ENCODE measurements around the gene CNTN5. TPM values are rescaled to one million over a fixed set of nuclear protein-coding genes. Genes with fewer than 3 reads are reported as not detected.

CNTN5 gene
- total RNA-seq, 4 donors from 2014 or later: not detected

GRCh38 chr11:99645934-99646333, 625.2 kb downstream of the CNTN5 start:
- 63 to 82% methylated on average over 2 of the region's 2 CpGs for WGBS, 2 donors
- DNase-seq (ENCODE audit: low spot score in 2 of 2): no peak
- intact Hi-C loops (cut with DNase I; ENCODE audit: low total_unique reads): no loop called here
- H3K4me3 ChIP-seq (ENCODE audit: low read depth, poor library complexity, severe bottlenecking): no peak overlapping the region
- TF ChIP-seq, protein P1, sequence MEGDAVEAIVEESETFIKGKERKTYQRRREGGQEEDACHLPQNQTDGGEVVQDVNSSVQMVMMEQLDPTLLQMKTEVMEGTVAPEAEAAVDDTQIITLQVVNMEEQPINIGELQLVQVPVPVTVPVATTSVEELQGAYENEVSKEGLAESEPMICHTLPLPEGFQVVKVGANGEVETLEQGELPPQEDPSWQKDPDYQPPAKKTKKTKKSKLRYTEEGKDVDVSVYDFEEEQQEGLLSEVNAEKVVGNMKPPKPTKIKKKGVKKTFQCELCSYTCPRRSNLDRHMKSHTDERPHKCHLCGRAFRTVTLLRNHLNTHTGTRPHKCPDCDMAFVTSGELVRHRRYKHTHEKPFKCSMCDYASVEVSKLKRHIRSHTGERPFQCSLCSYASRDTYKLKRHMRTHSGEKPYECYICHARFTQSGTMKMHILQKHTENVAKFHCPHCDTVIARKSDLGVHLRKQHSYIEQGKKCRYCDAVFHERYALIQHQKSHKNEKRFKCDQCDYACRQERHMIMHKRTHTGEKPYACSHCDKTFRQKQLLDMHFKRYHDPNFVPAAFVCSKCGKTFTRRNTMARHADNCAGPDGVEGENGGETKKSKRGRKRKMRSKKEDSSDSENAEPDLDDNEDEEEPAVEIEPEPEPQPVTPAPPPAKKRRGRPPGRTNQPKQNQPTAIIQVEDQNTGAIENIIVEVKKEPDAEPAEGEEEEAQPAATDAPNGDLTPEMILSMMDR (IDR thresholded peaks at IDR 0.05): no peak
- no peak for TF ChIP-seq POLR2A (IDR thresholded peaks at IDR 0.05)

DNA sequence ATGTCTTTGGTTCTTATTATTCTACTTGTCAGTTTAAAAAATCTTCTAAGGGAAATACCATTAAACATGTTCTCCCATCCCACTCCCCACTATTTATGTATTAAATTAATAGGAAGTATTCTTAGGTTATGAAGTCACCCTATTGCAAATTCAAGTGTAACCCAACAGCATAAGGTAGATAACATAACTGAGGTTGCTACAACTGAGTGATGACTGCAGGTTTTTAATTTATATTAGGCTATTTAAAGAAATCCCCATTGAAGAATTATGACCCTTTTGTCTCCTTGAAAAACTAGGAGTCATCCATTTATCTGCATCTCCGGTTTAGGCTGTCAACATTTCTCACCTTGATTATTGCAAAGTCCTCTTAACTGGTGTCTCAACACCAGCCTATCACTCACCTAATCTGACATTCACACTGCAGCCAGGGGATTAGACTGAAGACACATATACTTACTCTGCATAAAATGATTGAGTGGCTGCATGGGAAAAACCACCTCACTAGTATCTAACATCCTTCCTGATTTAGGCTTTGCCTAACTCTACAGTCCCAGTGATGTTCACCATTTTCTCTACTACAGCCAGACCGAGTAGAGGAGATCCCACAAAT, 649.4 kb downstream of the CNTN5 start:
- no peak for TF ChIP-seq POLR2A (IDR thresholded peaks at IDR 0.05)
- TF ChIP-seq, protein P1 (IDR thresholded peaks at IDR 0.05): no peak
- intact Hi-C loops (cut with DNase I; ENCODE audit: low total_unique reads): no loop called here
- no peak for DNase-seq (ENCODE audit: low spot score in 2 of 2)
- H3K4me3 ChIP-seq (ENCODE audit: low read depth, poor library complexity, severe bottlenecking): no peak overlapping the region
- 66 to 70% methylated on average over 2 of the region's 2 CpGs for WGBS, 2 donors

GRCh38 chr11:99671808-99672409, 651.2 kb downstream of the CNTN5 start:
- 67 to 72% methylated on average over 8 of the region's 8 CpGs for WGBS, 2 donors
- intact Hi-C loops (cut with DNase I; ENCODE audit: low total_unique reads): no loop called here
- no peak for TF ChIP-seq POLR2A (IDR thresholded peaks at IDR 0.05)
- TF ChIP-seq, protein P1 (IDR thresholded peaks at IDR 0.05): no peak
- no peak for DNase-seq (ENCODE audit: low spot score in 2 of 2)
- no peak overlapping the region for H3K4me3 ChIP-seq (ENCODE audit: low read depth, poor library complexity, severe bottlenecking)

GRCh38 chr11:99676292-99676691, 655.5 kb downstream of the CNTN5 start:
- intact Hi-C loops (cut with DNase I; ENCODE audit: low total_unique reads): no loop called here
- TF ChIP-seq, protein P1 (IDR thresholded peaks at IDR 0.05): no peak
- no peak for TF ChIP-seq POLR2A (IDR thresholded peaks at IDR 0.05)
- no peak overlapping the region for H3K4me3 ChIP-seq (ENCODE audit: low read depth, poor library complexity, severe bottlenecking)
- WGBS, 2 donors: 62 to 63% methylated on average over 4 of the region's 4 CpGs
- no peak for DNase-seq (ENCODE audit: low spot score in 2 of 2)

GRCh38 chr11:99682171-99682570, 661.4 kb downstream of the CNTN5 start:
- H3K4me3 ChIP-seq (ENCODE audit: low read depth, poor library complexity, severe bottlenecking): no peak overlapping the region
- TF ChIP-seq, protein P1 (IDR thresholded peaks at IDR 0.05): no peak
- TF ChIP-seq POLR2A (IDR thresholded peaks at IDR 0.05): no peak
- DNase-seq (ENCODE audit: low spot score in 2 of 2): no peak
- WGBS, 2 donors: 67 to 77% methylated on average over 1 of the region's 1 CpG
- intact Hi-C loops (cut with DNase I; ENCODE audit: low total_unique reads): no loop called here

DNA sequence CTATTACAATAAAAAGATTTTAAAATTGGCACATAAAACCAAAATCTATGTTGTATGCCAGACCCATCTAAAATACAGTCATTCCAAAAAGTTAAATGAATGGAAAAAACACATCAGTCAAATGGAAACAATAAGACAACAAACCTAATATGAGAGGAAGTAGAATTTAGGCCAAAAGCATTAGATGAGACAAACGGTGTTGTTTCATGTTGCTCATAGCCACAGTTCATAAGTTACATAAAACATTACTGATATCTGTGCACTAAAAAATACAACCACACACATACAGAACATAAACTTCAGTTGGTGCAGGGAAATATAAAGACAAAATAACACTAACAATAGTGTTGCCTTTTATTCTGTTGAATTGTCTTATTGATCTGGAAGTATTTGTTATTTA, 661.9 kb downstream of the CNTN5 start:
- TF ChIP-seq POLR2A (IDR thresholded peaks at IDR 0.05): no peak
- TF ChIP-seq, protein P1 (IDR thresholded peaks at IDR 0.05): no peak
- H3K4me3 ChIP-seq (ENCODE audit: low read depth, poor library complexity, severe bottlenecking): no peak overlapping the region
- no peak for DNase-seq (ENCODE audit: low spot score in 2 of 2)
- intact Hi-C loops (cut with DNase I; ENCODE audit: low total_unique reads): no loop called here
- 32 to 35% methylated on average over 1 of the region's 1 CpG for WGBS, 2 donors

All from lower leg skin (tissue), 4 donors.